ENCODE measurements around the gene POP7. TPM values are rescaled to one million over a fixed set of nuclear protein-coding genes. Genes with fewer than 3 reads are reported as not detected.
A peak's percentile ranks its signal among the peaks of the same experiment; 100 is the strongest.
"Not testable (repeated sequence)": the region's sequence is repeated elsewhere in the genome, so short reads cannot be mapped to it uniquely, and the experiment has no call there.

POP7 gene
- total RNA-seq, 2 donors from 2014 or later: 19.6 to 21.0 TPM

DNA sequence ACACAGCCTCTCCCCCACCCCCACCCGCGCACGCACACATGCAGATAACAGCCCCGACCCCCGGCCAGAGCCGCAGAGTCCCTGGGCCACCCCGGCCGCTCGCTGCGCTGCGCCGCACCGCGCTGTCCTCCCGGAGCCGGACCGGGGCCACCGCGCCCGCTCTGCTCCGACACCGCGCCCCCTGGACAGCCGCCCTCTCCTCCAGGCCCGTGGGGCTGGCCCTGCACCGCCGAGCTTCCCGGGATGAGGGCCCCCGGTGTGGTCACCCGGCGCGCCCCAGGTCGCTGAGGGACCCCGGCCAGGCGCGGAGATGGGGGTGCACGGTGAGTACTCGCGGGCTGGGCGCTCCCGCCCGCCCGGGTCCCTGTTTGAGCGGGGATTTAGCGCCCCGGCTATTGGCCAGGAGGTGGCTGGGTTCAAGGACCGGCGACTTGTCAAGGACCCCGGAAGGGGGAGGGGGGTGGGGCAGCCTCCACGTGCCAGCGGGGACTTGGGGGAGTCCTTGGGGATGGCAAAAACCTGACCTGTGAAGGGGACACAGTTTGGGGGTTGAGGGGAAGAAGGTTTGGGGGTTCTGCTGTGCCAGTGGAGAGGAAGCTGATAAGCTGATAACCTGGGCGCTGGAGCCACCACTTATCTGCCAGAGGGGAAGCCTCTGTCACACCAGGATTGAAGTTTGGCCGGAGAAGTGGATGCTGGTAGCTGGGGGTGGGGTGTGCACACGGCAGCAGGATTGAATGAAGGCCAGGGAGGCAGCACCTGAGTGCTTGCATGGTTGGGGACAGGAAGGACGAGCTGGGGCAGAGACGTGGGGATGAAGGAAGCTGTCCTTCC is 15.0 kb downstream of the POP7 start:
- Histone ChIP-seq H3K27ac (peak overlapping the region in 1 of 2 donors; percentile 28), H3K9me3 (no peaks in the 10 kb centered on the region), H3K36me3 (no peaks in the 10 kb centered on the region), H3K27me3 (replicated peaks; ENCODE audit: insufficient read depth) (peaks cover 5% of the 10 kb centered on the region), H3K4me3 (no peak overlapping the region), H3K4me1 (ENCODE audit: control insufficient read depth in 1 of 2, low read depth in 2 of 2) (peaks cover 0 to 10% of the 10 kb centered on the region in 2 donors)
- ATAC-seq (ENCODE audit: insufficient number of reproducible peaks, low FRiP score, low read depth): no peak
- no peak for TF ChIP-seq CTCF (IDR thresholded peaks at IDR 0.05)
- no peak for DNase-seq (ENCODE audit: low spot score)

- peaks cover 0 to 10% of the 10 kb centered on the region in 2 donors for H3K4me1 ChIP-seq (ENCODE audit: control insufficient read depth in 1 of 2, low read depth in 2 of 2)
- no peaks in the 10 kb centered on the region for H3K36me3 ChIP-seq
- H3K27ac ChIP-seq: no peak overlapping the region
- ATAC-seq (ENCODE audit: insufficient number of reproducible peaks, low FRiP score, low read depth) (no peak), DNase-seq (ENCODE audit: low spot score) (no peak)
- TF ChIP-seq CTCF (IDR thresholded peaks at IDR 0.05): no peak
- no peak overlapping the region for H3K4me3 ChIP-seq
- peaks cover 5% of the 10 kb centered on the region for H3K27me3 ChIP-seq (replicated peaks; ENCODE audit: insufficient read depth)
- H3K9me3 ChIP-seq: no peaks in the 10 kb centered on the region
Observed at GRCh38 chr7:100721505-100721812, 15.5 kb downstream of the POP7 start.

- DNase-seq (ENCODE audit: low spot score): no peak
- ATAC-seq (ENCODE audit: insufficient number of reproducible peaks, low FRiP score, low read depth): no peak
- Histone ChIP-seq H3K27me3 (replicated peaks; ENCODE audit: insufficient read depth) (peaks cover 5% of the 10 kb centered on the region), H3K9me3 (no peaks in the 10 kb centered on the region), H3K27ac (no peak overlapping the region), H3K36me3 (no peaks in the 10 kb centered on the region), H3K4me3 (no peak overlapping the region), H3K4me1 (ENCODE audit: control insufficient read depth in 1 of 2, low read depth in 2 of 2) (peaks cover 0 to 10% of the 10 kb centered on the region in 2 donors)
- TF ChIP-seq CTCF (IDR thresholded peaks at IDR 0.05): no peak
Observed at GRCh38 chr7:100722480-100723212, 16.7 kb downstream of the POP7 start.

- H3K4me3 ChIP-seq: no peak overlapping the region
- peaks cover 0 to 10% of the 10 kb centered on the region in 2 donors for H3K4me1 ChIP-seq (ENCODE audit: control insufficient read depth in 1 of 2, low read depth in 2 of 2)
- ATAC-seq (ENCODE audit: insufficient number of reproducible peaks, low FRiP score, low read depth) (no peak), DNase-seq (ENCODE audit: low spot score) (no peak)
- no peak overlapping the region for H3K27ac ChIP-seq
- TF ChIP-seq CTCF (IDR thresholded peaks at IDR 0.05): no peak
- H3K9me3 ChIP-seq: no peaks in the 10 kb centered on the region
- no peaks in the 10 kb centered on the region for H3K36me3 ChIP-seq
- H3K27me3 ChIP-seq (replicated peaks; ENCODE audit: insufficient read depth): peaks cover 5% of the 10 kb centered on the region
Observed at GRCh38 chr7:100723732-100724275, 17.9 kb downstream of the POP7 start.

DNA sequence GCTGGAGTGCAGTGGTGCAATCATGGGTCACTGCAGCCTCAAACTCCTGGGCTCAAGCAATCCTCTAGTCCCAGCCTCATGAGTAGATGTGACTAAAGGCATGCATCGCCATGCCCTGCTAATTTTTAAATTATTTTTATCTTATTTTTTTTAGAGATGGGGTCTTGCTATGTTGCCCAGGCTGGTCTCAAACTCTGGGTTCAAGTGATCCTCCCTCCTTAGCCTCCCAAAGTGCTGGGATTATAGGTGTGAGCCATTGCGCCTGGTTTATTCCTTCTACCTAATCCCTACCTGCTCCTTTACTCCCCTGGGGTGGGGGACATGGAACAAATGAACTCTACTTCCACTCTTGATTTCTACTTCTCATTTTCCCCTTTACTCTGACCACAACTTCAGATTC is 18.4 kb downstream of the POP7 start:
- H3K4me3 ChIP-seq; H3K27me3 ChIP-seq (replicated peaks; ENCODE audit: insufficient read depth): not testable (repeated sequence)

More for the DNA sequence above, 18.4 kb downstream of the POP7 start:
- ATAC-seq (ENCODE audit: insufficient number of reproducible peaks, low FRiP score, low read depth); H3K36me3 ChIP-seq; DNase-seq (ENCODE audit: low spot score); H3K27ac ChIP-seq; H3K9me3 ChIP-seq: not testable (repeated sequence)
- peaks cover 0 to 10% of the 10 kb centered on the region in 2 donors for H3K4me1 ChIP-seq (ENCODE audit: control insufficient read depth in 1 of 2, low read depth in 2 of 2)
